Activated CD4-positive, alpha-beta T cell treated with anti-CD3 and anti-CD28 coated beads, Interleukin-2, amount 50 U/mL, for 1 hour (primary cell): ENCODE data around the gene NR0B2.

ENCODE experiments used
- DNase-seq: peaks from one replicate; pipeline ENCODE4 v3.0.0-alpha.2; 2020

Gene NR0B2

DNA sequence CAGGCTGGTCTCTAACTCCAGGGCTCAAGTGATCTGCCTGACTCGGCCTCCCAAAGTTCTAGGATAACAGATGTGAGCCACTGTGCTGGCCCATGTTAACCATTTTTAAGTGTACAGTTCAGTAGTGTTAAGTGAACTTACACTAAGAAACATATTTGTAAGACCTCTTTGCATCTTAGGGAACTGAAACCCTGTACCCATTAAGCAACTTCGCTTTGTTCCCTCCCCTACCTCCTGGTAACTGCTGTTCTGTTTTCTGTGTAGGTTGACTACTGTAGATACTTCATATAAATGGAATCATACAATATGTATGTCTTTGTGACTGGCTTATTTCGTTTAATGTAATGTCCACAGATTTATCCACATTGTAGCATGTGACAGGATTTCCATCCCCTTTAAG is 18.8 kb upstream of the NR0B2 start:
- no peak for DNase-seq

DNA sequence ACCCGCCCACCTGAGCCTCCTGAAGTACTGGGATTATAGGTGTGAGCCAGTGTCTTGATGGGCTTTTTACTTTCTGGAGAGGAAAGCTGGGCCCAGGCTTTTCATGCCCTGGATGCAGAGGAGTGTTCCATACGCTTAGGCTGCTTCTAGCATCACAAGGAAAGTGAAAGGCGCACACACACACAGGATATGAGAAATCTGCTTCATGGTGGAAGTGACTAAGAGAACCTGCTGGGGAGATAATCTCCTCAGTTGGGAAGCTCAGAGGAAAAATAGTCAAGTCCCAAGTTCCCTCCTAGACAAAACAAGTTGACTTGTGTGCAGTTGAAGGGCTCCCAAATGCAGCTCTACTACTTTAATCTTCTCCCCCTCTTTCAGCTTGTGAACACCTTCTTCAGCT is 9.9 kb upstream of the NR0B2 start:
- DNase-seq = no peak

DNA sequence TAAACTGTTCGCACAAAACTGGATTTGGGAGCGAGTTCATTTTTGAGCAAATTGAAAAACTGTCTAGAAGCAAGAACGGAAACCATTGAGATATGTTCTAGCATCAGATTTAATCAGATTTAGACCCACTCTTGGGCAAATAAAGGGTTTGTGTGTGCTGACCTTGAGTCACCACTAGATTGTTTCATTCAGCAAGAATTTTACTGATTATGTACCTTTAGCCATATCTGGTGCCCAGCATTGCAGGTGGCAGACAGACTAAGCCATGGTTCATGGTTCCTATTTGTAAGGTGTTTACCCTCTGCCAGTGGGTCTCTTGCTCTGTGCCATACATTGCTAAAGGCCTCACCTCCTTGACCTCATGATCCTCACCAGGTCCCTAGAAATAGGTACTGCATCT is 9.1 kb upstream of the NR0B2 start:
- DNase-seq = no peak

DNA sequence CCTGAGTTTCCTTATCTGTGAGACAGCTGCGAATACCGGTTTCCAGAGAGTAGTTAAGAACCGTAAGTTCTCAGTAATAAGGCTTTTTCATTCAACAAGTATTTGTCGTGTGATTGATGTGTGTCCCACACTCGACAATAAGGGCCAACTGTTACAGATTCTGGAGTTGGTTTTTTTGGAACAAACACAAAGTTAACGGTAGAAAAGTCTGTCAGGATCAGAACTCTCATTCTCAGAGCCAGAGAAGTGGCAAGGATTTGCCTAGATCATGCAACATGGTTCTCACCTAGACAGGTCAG is 8.6 kb upstream of the NR0B2 start:
- DNase-seq = no peak

- DNase-seq = peak; percentile 93
Measured at GRCh38 chr1:26921540-26922430, 8.0 kb upstream of the NR0B2 start, which contains the start of gene NUDC. Gene NUDC (plus strand): TSS chr1:26921743. CDS start chr1:26921849, 106 bp downstream.

DNA sequence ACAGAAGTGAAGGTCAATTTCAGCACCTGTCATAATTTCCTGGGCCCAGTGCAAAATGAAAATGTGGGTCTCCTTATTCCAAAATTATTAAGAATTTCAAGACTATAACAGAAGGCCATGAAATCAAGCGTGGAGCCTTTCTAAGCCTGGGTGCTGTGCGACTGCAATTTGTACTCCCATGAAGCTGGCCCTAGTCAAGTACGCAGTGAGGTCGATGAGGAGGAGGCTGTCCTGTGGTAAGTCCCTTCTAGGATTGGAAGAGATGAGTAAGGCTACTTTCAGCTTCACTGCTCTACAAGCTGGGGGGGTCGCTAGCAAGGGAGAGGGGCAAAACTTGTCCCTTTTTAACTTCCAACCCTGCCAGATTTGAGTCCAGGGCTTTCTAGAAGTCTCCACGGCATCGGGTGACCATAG is 7.4 kb upstream of the NR0B2 start:
- DNase-seq = no peak

GRCh38 chr1:26915204-26915842 is 1.5 kb upstream of the NR0B2 start:
- DNase-seq = no peak

- DNase-seq = no peak
Measured at GRCh38 chr1:26913389-26913753, 404 bp downstream of the NR0B2 start.

DNA sequence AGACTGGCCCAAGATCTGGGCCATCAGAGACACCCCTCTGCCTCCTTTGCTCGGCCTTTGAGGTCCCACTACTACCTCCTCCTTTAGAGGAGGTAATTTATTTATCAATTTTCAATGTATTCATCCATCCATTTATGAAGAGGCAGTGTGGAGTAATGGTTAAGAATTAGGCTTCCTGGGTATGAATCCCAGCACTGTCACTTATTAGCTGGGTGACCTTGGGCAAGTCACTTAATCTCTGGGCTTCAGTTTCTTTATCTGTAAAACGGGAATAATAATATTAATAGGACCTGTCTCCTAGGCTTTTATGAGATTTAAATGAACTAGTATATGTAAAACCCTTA is 1.7 kb downstream of the NR0B2 start:
- DNase-seq = no peak

- no peak for DNase-seq
Measured at GRCh38 chr1:26911399-26912146, 2.2 kb downstream of the NR0B2 start.

GRCh38 chr1:26910343-26911160 is 3.2 kb downstream of the NR0B2 start:
- DNase-seq = no peak

- no peak for DNase-seq
Measured at GRCh38 chr1:26909951-26910342, 3.8 kb downstream of the NR0B2 start.

DNA sequence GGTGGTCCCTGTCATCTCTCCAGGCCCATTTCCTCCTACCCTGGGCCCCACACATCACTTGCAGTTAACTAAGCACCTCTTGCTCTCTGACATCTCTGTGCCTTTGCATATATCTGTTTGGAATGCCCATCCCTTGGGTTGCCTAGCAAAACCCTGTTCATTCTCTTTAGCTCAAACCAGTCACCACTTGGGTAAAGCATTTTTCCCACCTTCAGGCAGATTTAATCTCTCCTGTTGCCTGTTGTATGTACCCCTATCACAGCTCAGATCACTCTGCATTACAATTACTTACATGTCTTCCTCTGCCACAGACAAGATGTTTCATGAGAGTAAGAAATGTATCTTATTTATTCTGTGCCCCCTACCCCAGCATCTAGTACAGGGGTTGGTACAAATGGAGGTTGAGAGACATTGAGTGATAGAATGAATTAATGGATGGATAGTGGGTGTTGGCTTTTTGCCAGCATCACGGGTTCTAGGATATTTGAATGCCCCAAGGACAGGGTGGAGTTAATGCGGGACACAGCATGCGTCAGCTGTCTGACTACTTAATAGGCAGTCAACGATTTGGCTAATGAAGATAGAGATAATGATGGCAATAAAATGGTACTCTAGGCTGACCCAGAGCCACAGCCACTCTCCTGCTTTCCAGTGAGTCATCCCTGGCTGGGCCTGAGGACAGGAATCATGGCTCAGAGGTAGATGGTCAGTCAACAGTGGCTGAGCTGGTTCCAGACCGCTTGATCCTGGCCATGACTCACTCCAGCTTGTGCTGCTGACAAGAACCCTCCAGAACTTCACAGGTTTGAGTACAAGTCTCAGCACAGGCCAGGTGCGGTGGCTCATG is 6.5 kb downstream of the NR0B2 start:
- DNase-seq = no peak

- DNase-seq = no peak
Measured at GRCh38 chr1:26900815-26901511, 12.8 kb downstream of the NR0B2 start.

- peak; percentile 87 for DNase-seq
Measured at GRCh38 chr1:26900001-26900814, 13.6 kb downstream of the NR0B2 start, which contains the start of gene GPATCH3. Gene GPATCH3 (minus strand): TSS chr1:26900467. CDS start chr1:26900442, 25 bp downstream.

DNA sequence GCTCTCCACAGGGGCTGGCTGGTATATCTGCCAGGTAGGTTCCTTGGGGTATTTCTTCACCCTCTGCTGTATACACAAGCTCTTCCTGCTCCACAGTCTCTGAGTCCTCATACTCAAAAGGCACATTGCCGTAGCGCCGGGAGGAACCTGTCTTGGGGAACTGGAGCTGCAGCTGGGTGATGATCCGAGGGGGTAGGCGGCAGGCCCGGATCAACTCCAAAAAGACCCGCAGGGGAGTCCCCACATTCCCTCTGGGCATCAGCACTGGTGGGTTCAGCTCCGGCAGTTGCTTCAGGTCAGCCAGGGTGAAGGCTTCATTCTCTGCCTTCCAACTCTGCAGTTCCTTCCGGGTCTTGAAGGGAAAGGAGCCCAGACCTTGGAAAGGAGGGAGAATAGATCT is 16.4 kb downstream of the NR0B2 start:
- no peak for DNase-seq

GRCh38 chr1:26894263-26894662 is 19.5 kb downstream of the NR0B2 start:
- no peak for DNase-seq

DNA sequence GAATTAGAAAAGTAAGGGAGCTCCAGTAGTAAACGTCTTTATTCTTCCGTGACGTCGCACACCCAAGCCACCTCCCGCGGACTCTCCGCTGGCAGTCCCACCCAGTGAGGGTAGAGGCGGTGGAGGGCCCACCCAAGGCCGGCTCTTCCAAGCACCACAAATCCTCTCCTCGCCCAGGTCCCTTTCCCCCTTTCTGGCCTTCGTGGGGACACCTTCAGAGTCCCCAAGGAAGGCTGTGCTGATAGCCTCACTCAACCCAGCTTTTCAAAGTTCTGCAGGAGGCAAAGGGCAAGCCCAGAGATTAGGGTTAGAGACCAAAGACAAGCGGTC is 23.3 kb downstream of the NR0B2 start:
- no peak for DNase-seq

DNA sequence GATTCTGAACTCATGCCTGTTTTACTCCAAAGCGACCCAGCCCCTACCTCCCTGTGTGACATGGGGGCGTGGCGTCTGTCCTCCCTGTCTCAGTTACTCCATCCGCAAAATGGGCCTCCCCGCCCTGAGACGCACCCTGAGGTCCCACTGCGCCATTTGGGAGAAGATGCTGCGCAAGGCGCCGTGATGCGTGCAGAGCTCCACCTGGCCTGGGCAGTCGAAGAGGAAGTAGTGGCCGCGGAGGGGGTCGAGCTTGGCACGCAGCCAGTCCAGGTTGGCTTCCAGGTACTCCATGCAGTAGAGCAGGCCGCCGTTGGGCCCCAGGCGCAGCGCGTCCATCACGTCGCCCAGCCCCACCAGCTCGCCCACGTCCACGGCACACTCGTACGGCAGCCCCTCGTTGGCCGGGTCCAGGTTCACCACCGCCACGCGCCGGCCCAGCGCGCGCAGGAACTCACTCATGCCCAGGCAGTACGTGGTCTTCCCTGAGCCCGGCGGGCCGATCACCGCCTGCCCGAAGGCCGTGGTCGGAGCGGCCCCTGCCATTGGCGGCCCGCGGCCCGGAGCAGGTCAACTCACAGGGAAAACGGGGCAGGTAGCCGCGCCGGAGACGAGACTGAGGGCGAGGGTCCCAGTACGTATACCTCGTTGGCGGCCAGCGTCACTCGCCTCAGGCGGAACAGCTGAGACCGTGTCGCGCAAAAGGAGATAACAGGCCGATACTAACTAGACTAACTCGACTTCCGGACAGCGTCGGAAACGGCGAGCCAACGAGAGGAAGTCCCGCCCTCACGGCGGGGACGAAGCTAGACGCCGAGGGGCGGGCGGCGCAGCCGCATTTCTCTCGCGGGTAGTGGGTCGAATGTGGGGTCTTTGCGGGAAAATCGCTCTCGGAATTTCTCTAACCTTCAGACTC is 24.0 kb downstream of the NR0B2 start, which contains the start of gene GPN2:
TSS of gene GPN2 (minus strand) at position 733 of the 916 bp plus-strand sequence. CDS start at position 546, 187 bp downstream.
- peak; percentile 70 for DNase-seq
